H9 (cell line): Measurements from ENCODE around the gene PLCXD3. TPM values are rescaled to one million over a fixed set of nuclear protein-coding genes. Genes with fewer than 3 reads are reported as not detected.

ENCODE experiments used
- DNase-seq: peaks from one replicate; pipeline ENCODE4 v3.0.0-alpha.2; 2017
- H2AFZ ChIP-seq: one replicate; pipeline ENCODE4 v1.6.1; 2013; ENCODE audit warnings: mild to moderate bottlenecking, low read length, control low read depth, moderate library complexity
- H2AK5ac ChIP-seq: 2 replicates; pipeline ENCODE4 v1.6.1; 2013; ENCODE audit warnings: low read length, control low read depth, mixed read lengths; ENCODE audit not compliant: insufficient read length
- H2BK120ac ChIP-seq: one replicate; pipeline ENCODE4 v1.6.1; 2013; ENCODE audit warnings: low read depth, mild to moderate bottlenecking, low read length, control low read depth, inconsistent platforms; ENCODE audit not compliant: poor library complexity, severe bottlenecking
- H2BK12ac ChIP-seq: 2 replicates; pipeline ENCODE4 v1.6.1; 2013; ENCODE audit warnings: low read length, control low read depth, mixed read lengths, low read depth; ENCODE audit not compliant: insufficient read length
- H2BK15ac ChIP-seq: 2 replicates; pipeline ENCODE4 v1.6.1; 2013; ENCODE audit warnings: low read depth, low read length, control low read depth
- H2BK20ac ChIP-seq: one replicate; pipeline ENCODE4 v1.6.1; 2013; ENCODE audit warnings: low read depth, mild to moderate bottlenecking, low read length, control low read depth, inconsistent platforms; ENCODE audit not compliant: poor library complexity, severe bottlenecking
- H2BK5ac ChIP-seq: 2 replicates; pipeline ENCODE4 v1.6.1; 2013; ENCODE audit warnings: low read length, control low read depth, mixed read lengths; ENCODE audit not compliant: insufficient read length
- H3K14ac ChIP-seq: 2 replicates; pipeline ENCODE4 v1.6.1; 2013; ENCODE audit warnings: low read length, control low read depth; ENCODE audit not compliant: insufficient read depth
- H3K18ac ChIP-seq: 2 replicates; pipeline ENCODE4 v1.6.1; 2013; ENCODE audit warnings: low read depth, mild to moderate bottlenecking, mixed read lengths, low read length, control low read depth; ENCODE audit not compliant: insufficient read length
- H3K23ac ChIP-seq: 2 replicates; pipeline ENCODE4 v1.6.1; 2013; ENCODE audit warnings: low read length, control low read depth, mixed read lengths, low read depth; ENCODE audit not compliant: insufficient read length
- H3K23me2 ChIP-seq: 2 replicates; pipeline ENCODE4 v1.6.1; 2013; ENCODE audit warnings: low read depth, mild to moderate bottlenecking, mixed read lengths, low read length, control low read depth; ENCODE audit not compliant: insufficient read length, poor library complexity, severe bottlenecking
- H3K27ac ChIP-seq: 2 replicates; pipeline ENCODE4 v1.5.1; 2013; ENCODE audit warnings: low read length, control low read depth, mixed read lengths, low read depth; ENCODE audit not compliant: insufficient read length
- H3K27me3 ChIP-seq: 2 replicates; pipeline ENCODE4 v1.6.1; 2013; ENCODE audit warnings: low read length, control low read depth, inconsistent platforms; ENCODE audit not compliant: insufficient read depth
- H3K4ac ChIP-seq: 2 replicates; pipeline ENCODE4 v1.6.1; 2013; ENCODE audit warnings: low read depth, mild to moderate bottlenecking, control low read depth, inconsistent platforms, low read length, moderate library complexity
- H3K4me1 ChIP-seq: 2 replicates; pipeline ENCODE4 v1.6.1; 2013; ENCODE audit warnings: low read length, control low read depth, inconsistent platforms; ENCODE audit not compliant: insufficient read depth
- H3K4me2 ChIP-seq: 2 replicates; pipeline ENCODE4 v1.6.1; 2013; ENCODE audit warnings: low read length, control low read depth, mixed read lengths; ENCODE audit not compliant: insufficient read length, insufficient read depth
- H3K56ac ChIP-seq: 2 replicates; pipeline ENCODE4 v1.6.1; 2013; ENCODE audit warnings: low read depth, mild to moderate bottlenecking, mixed read lengths, low read length, control low read depth; ENCODE audit not compliant: insufficient read length
- H3K79me1 ChIP-seq: 2 replicates; pipeline ENCODE4 v1.6.1; 2013; ENCODE audit warnings: low read depth, mild to moderate bottlenecking, moderate library complexity, low read length, control low read depth, inconsistent platforms; ENCODE audit not compliant: insufficient read depth, poor library complexity, severe bottlenecking
- H3K79me2 ChIP-seq: 2 replicates; pipeline ENCODE4 v1.6.1; 2013; ENCODE audit warnings: low read length, control low read depth, inconsistent platforms; ENCODE audit not compliant: insufficient read depth
- H3K9ac ChIP-seq: 2 replicates; pipeline ENCODE4 v1.6.1; 2013; ENCODE audit warnings: low read length, control low read depth, mixed read lengths; ENCODE audit not compliant: insufficient read length; ENCODE audit errors: extremely low read depth
- H3K9me3 ChIP-seq: one replicate; pipeline ENCODE4 v1.6.1; 2013; ENCODE audit warnings: low read depth, low read length, inconsistent platforms; ENCODE audit not compliant: control insufficient read depth
- H3T11ph ChIP-seq: one replicate; pipeline ENCODE4 v1.6.1; 2013; ENCODE audit warnings: mild to moderate bottlenecking, low read length, control low read depth, inconsistent platforms
- H4K20me1 ChIP-seq: one replicate; pipeline ENCODE4 v1.6.1; 2013; ENCODE audit not compliant: control insufficient read depth, insufficient read length, insufficient read depth
- H4K5ac ChIP-seq: 2 replicates; pipeline ENCODE4 v1.6.1; 2013; ENCODE audit warnings: low read depth, mild to moderate bottlenecking, mixed read lengths, low read length, control low read depth; ENCODE audit not compliant: insufficient read length
- H4K8ac ChIP-seq: replicated peaks from 2 replicates; pipeline ENCODE4 v1.6.1; 2013; ENCODE audit warnings: low read length, control low read depth, mixed read lengths, low read depth; ENCODE audit not compliant: insufficient read length
- H4K91ac ChIP-seq: 2 replicates; pipeline ENCODE4 v1.6.1; 2013; ENCODE audit warnings: low read depth, mild to moderate bottlenecking, moderate library complexity, mixed read lengths, low read length, control low read depth; ENCODE audit not compliant: insufficient read length
- H3K27ac Mint-ChIP-seq, 3 experiments: 2 replicates in 2 of 3; 3 replicates in 1 of 3; pipeline ENCODE4 v1.8.0; 2020 to 2021; ENCODE audit warnings: mixed read lengths in 3 of 3, mild to moderate bottlenecking in 1 of 3, moderate library complexity in 1 of 3
- H3K27me3 Mint-ChIP-seq: 2 replicates; pipeline ENCODE4 v1.8.0; 2021; ENCODE audit warnings: low read depth, mild to moderate bottlenecking, moderate library complexity, mixed read lengths
- H3K36me3 Mint-ChIP-seq, 3 experiments: 2 replicates in 2 of 3; 3 replicates in 1 of 3; pipeline ENCODE4 v1.8.0; 2020 to 2021; ENCODE audit warnings: low read depth in 3 of 3, mixed read lengths in 3 of 3; ENCODE audit not compliant: insufficient read depth in 1 of 3
- H3K4me1 Mint-ChIP-seq, 2 experiments: 2 replicates each; pipeline ENCODE4 v1.8.0; 2020; ENCODE audit warnings: mixed read lengths in 2 of 2
- H3K4me3 Mint-ChIP-seq, 2 experiments: 2 replicates in 1 of 2; 3 replicates in 1 of 2; pipeline ENCODE4 v1.8.0; 2020 to 2021; ENCODE audit warnings: mild to moderate bottlenecking in 2 of 2, mixed read lengths in 2 of 2, moderate library complexity in 1 of 2
- H3K9me3 Mint-ChIP-seq, 2 experiments: 2 replicates in 1 of 2; 3 replicates in 1 of 2; pipeline ENCODE4 v1.8.0; 2020; ENCODE audit warnings: mild to moderate bottlenecking in 2 of 2, mixed read lengths in 2 of 2, moderate library complexity in 1 of 2
- CTCF ChIP-seq: fragments of 200-600 bp; sonication (generic); conservative IDR thresholded peaks from 3 replicates; pipeline ENCODE4 v1.8.0; 2021; ENCODE audit warnings: antibody characterized with exemption, mild to moderate bottlenecking
- WGBS: extraction: QIAGEN DNeasy Blood & Tissue Kit; methylation state at CpG from one replicate; pipeline ENCODE4 v1.1.7; 2013; ENCODE audit warnings: missing lambda C conversion rate, low lambda C conversion rate, mixed read lengths; ENCODE audit not compliant: insufficient read length; ENCODE audit errors: extremely low coverage; 5-methylcytosine and 5-hydroxymethylcytosine counted together
- total RNA-seq: library from RNA; stranded (reverse); gene quantifications from 2 replicates; pipeline ENCODE4 v1.2.1, GENCODE V29; 2021

The PLCXD3 gene
- total RNA-seq, 1 experiment from 2014 or later: not detected

- Histone ChIP-seq H3K56ac (no peak overlapping the region), H2BK5ac (no peak overlapping the region), H3K9ac (no peak overlapping the region), H3K79me1 (no peaks in the 10 kb centered on the region), H3K23me2 (no peaks in the 10 kb centered on the region), H4K20me1 (no peaks in the 10 kb centered on the region), H3K27ac (no peak overlapping the region), H2BK120ac (no peak overlapping the region), H3K23ac (no peak overlapping the region), H2AFZ (no peak overlapping the region), H4K91ac (no peak overlapping the region), H2BK12ac (no peak overlapping the region), H4K5ac (no peak overlapping the region), H3K4me1 (no peaks in the 10 kb centered on the region), H2AK5ac (no peak overlapping the region), H4K8ac (no peak overlapping the region), H2BK15ac (no peak overlapping the region), H3T11ph (no peak overlapping the region), H3K4ac (no peak overlapping the region), H3K14ac (no peak overlapping the region), H2BK20ac (no peak overlapping the region), H3K9me3 (no peaks in the 10 kb centered on the region), H3K18ac (no peak overlapping the region), H3K4me2 (no peak overlapping the region), H3K27me3 (no peaks in the 10 kb centered on the region), H3K79me2 (no peaks in the 10 kb centered on the region)
- peaks cover 5 to 10% of the 10 kb centered on the region in 2 experiments; a peak in 3 of 4 replicates for H3K4me1 Mint-ChIP-seq
- H3K27ac Mint-ChIP-seq: no peak overlapping the region
- H3K4me3 Mint-ChIP-seq: no peak overlapping the region
- no CpG with 5 or more reads among the region's 1 CpG for WGBS
- no peaks in the 10 kb centered on the region for H3K27me3 Mint-ChIP-seq
- no peak for DNase-seq
- no peaks in the 10 kb centered on the region for H3K9me3 Mint-ChIP-seq
- no peaks in the 10 kb centered on the region for H3K36me3 Mint-ChIP-seq
- no peak for TF ChIP-seq CTCF
Measured at GRCh38 chr5:41365369-41365768, 145.0 kb downstream of the PLCXD3 start.
